ENCODE measurements around the gene GCG.

- TF ChIP-seq CTCF (IDR thresholded peaks at IDR 0.05) (no peak), EP300 (IDR thresholded peaks at IDR 0.05) (no peak), POLR2AphosphoS5 (IDR thresholded peaks at IDR 0.05) (no peak), POLR2A (IDR thresholded peaks at IDR 0.05; ENCODE audit: low read depth) (no peak)
These were observed 48.6 kb upstream of the GCG start for GRCh38 chr2:162200636-162201035.
